GM19467 (cell line): ENCODE measurements around the gene FFAR1.
"Not testable (repeated sequence)": the region's sequence is repeated elsewhere in the genome, so short reads cannot be mapped to it uniquely, and the experiment has no call there.

Source experiments
- ATAC-seq: cut with Tn5 transposase; IDR thresholded peaks from one replicate; pipeline ENCODE4 v1.9.1; 2021; ENCODE audit warnings: mild to moderate bottlenecking, moderate library complexity; ENCODE audit not compliant: unreplicated experiment

The FFAR1 gene

GRCh38 chr19:35341006-35341405, 6.7 kb upstream of the FFAR1 start:
- ATAC-seq, result no peak

DNA sequence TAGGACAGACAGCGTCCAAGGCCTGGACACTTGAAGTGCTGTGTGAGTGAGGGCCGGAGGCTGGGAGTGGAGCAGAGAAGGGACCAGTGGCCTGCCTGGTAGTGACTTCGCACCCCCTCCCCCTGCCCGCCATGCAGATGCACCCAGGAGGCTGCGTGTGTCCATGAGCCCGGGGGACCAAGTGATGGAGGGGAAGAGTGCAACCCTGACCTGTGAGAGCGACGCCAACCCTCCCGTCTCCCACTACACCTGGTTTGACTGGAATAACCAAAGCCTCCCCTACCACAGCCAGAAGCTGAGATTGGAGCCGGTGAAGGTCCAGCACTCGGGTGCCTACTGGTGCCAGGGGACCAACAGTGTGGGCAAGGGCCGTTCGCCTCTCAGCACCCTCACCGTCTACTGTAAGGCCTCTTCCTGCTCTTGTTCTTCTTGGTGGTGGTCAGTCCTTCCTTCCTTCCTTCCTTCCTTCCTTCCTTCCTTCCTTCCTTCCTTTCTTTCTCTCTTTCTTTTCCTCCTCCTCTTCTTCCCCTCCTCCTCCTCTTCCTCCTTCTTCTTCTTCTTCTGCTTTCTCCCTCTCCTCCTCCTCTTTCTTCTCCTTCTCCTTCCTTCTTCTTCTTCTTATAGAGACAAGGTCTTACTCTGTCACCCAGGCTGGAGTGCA, 6.0 kb upstream of the FFAR1 start:
- ATAC-seq, result no peak

GRCh38 chr19:35342430-35342829, 5.3 kb upstream of the FFAR1 start:
- no peak for ATAC-seq

- no peak for ATAC-seq
Observed at GRCh38 chr19:35344511-35345031, 3.1 kb upstream of the FFAR1 start.

DNA sequence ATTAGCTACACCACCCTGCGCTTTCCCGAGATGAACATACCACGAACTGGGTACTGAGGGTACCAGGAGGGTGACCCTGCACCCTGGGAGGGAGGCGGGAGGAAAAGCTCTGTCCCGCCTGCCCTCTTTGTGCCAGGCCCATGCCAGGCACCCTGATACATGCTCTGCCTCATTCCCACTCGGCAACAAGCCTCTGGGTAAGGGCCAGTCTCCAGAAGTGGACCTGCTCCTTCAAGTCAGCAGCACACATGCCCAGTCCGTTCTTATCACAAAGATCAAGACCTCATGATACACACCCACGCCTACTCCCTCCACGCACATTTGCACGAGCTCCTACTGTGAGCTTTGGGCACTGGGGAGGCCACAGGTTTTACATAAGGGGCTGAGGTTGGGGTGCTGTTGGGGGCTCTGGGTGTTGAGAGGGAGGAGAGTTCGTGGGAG, 2.0 kb upstream of the FFAR1 start:
- no peak for ATAC-seq

DNA sequence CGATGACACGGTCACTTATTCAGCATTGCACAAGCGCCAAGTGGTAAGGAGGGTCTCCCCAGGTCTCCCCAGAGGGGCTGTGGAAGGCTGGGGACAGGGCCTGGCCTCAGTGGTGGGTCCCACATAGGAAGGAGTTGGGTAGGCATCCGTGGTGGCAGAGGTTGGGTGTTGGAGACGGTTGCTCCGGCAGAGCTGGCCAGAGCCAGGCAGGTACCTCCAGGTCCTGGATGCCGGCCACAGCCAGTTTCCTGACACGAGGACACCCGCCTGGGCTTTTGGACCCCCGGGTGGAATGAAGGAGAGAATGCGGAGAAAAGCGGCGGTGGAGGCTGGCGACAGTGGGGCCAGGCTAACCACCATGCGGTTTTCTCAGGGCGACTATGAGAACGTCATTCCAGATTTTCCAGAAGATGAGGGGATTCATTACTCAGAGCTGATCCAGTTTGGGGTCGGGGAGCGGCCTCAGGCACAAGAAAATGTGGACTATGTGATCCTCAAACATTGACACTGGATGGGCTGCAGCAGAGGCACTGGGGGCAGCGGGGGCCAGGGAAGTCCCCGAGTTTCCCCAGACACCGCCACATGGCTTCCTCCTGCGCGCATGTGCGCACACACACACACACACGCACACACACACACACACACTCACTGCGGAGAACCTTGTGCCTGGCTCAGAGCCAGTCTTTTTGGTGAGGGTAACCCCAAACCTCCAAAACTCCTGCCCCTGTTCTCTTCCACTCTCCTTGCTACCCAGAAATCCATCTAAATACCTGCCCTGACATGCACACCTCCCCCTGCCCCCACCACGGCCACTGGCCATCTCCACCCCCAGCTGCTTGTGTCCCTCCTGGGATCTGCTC, 1.3 kb upstream of the FFAR1 start:
- no peak for ATAC-seq

- no peak for ATAC-seq
Observed at GRCh38 chr19:35347930-35348298, 212 bp downstream of the FFAR1 start.

DNA sequence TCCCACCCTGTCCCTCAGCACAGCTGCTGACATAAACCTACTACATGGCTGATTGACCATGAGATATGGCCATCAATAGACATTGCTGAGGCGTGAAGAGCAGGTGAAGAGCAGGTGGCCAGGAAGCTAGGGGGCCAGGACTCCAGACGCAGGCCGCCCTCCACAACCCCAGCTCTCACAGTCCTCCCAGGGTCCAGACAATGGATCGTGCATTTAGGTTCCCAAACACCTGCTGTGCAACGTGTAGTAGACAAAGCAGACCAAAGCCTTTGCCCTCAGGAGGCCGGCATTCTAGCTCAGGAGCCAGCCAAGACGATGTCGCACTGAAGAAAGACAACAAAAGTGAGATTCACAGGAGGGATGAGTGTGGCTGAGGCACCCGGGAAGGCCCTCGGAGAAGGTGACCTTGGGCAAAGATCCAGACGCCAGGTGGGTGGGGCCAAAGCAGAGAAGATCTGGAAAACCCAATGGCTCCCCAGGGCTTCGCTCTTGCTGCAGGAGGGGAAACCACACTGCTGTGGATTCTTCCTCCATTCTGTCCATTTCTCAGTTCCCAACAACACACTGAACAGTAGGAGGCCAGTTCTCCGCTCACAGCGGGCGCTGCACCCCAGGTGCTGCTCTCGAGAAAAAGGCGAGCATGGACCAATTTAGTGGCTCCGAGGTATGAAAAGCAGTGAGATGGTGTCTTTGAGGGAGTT, 1.4 kb downstream of the FFAR1 start:
- ATAC-seq, result no peak

GRCh38 chr19:35349614-35350521, 2.2 kb downstream of the FFAR1 start:
- no peak for ATAC-seq

GRCh38 chr19:35350591-35350990, 2.9 kb downstream of the FFAR1 start:
- ATAC-seq, result no peak

DNA sequence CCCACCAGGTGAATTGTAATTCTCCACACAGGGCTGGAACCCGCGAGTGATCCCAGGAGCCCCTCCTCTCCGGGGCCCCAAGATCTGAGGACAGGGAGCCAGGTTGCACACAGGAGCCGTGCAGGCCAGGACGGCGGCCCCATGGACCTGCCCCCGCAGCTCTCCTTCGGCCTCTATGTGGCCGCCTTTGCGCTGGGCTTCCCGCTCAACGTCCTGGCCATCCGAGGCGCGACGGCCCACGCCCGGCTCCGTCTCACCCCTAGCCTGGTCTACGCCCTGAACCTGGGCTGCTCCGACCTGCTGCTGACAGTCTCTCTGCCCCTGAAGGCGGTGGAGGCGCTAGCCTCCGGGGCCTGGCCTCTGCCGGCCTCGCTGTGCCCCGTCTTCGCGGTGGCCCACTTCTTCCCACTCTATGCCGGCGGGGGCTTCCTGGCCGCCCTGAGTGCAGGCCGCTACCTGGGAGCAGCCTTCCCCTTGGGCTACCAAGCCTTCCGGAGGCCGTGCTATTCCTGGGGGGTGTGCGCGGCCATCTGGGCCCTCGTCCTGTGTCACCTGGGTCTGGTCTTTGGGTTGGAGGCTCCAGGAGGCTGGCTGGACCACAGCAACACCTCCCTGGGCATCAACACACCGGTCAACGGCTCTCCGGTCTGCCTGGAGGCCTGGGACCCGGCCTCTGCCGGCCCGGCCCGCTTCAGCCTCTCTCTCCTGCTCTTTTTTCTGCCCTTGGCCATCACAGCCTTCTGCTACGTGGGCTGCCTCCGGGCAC, 3.9 kb downstream of the FFAR1 start:
- ATAC-seq, result no peak

GRCh38 chr19:35352177-35352447, 4.4 kb downstream of the FFAR1 start:
- no peak for ATAC-seq

- no peak for ATAC-seq
Observed at GRCh38 chr19:35352448-35353304, 5.0 kb downstream of the FFAR1 start.

DNA sequence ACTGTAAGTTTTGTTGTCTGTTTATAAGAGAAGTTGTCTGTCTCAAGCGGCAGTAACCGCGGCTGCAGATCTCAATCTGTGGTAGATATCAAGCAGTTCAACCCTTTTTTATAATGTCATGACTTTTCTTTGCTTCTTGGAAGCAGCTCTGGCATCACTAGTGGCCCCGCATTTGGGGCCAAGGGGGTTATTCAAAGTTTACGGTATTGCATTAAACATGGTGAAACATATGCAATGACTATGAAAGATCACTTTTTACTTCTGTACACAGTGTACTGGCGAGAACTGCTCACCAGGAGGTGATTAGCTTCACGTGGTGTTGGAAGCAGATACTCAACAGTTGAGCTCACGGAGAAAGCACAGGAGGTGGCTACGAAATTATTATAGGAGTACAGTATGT, 5.9 kb downstream of the FFAR1 start:
- no peak for ATAC-seq

DNA sequence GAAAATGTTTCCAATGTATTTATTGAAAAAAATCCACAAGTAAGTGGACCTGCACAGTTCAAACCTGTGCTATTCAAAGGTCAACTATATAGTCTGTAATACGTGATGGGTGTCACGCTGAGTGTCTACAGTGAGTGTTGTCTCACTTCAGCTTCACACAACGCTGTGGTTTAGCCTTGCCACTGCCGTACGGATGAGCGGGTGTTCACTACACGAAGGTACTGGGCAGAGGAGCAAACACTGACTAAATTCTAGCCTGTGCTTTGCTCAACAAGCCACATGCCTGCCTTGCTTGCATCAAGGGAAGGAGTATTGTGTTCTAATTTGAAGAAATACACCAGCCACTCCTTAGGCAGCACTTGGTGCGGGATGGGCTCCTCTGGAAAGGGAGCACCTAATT, 7.2 kb downstream of the FFAR1 start:
- ATAC-seq, result no peak

- ATAC-seq, result no peak
Observed at GRCh38 chr19:35355791-35356460, 8.2 kb downstream of the FFAR1 start.

- ATAC-seq, result no peak
Observed at GRCh38 chr19:35357867-35358573, 10.3 kb downstream of the FFAR1 start, which contains the start of gene FFAR3. TSS of gene FFAR3 (plus strand) at chr19:35358460. CDS start at chr19:35358891, 431 bp downstream.

GRCh38 chr19:35358834-35359233, 11.1 kb downstream of the FFAR1 start:
- ATAC-seq, result not testable (repeated sequence)
